SKM-1 (cell line): ENCODE results near the gene ANKDD1B.
A peak's percentile ranks its signal among the peaks of the same experiment; 100 is the strongest.
"Not testable (repeated sequence)": the region's sequence is repeated elsewhere in the genome, so short reads cannot be mapped to it uniquely, and the experiment has no call there.

Experiments used
- DNase-seq: peaks from one replicate; lab custom pipeline; 2025; ENCODE audit not compliant: unreplicated experiment; lab: John Stamatoyannopoulos, UW

The ANKDD1B gene

DNA sequence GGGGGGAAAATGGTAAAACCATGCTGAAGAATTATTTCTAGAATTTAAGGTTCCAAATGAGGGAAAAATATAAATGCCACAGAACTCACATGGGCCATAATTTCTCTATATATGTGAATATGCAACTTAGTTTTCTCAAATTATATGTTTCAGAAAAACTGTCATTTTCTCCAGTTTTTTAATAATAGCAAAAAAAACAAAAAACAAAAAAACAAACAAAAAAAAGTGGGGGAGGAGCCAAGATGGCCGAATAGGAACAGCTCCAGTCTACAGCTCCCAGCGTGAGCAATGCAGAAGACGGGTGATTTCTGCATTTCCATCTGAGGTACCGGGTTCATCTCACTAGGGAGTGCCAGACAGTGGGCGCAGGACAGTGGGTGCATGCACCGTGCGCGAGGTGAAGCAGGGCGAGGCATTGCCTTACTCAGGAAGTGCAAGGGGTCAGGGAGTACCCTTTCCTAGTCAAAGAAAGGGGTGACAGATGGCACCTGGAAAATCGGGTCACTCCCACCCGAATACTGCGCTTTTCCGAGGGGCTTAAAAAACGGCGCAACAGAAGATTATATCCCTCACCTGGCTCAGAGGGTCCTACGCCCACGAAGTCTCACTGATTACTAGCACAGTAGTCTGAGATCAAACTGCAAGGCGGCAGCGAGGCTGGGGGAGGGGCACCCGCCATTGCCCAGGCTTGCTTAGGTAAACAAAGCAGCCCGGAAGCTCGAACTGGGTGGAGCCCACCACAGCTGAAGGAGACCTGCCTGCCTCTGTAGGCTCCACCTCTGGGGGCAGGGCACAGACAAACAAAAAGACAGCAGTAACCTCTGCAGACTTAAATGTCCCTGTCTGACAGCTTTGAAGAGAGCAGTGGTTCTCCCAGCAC lies 84.5 kb downstream of the ANKDD1B start:
- not testable (repeated sequence) for DNase-seq

DNA sequence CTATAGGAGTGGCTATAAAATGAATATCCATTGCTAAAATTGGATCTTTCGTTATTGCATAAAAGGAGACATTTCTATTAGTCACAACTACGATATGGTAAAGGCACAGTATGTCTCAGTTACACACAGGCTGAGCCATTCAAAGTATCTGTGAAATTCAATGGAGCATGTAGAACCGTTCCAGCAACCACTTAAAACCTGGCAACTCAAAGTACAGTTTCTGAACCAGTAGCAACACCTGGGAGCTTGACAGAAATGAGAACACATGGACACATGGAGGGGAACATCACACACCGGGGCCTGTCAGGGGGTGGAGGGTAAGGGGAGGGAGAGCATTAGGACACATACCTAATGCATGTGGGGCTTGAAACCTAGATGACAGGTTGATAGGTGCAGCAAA lies 90.6 kb downstream of the ANKDD1B start:
- no peak for DNase-seq

DNA sequence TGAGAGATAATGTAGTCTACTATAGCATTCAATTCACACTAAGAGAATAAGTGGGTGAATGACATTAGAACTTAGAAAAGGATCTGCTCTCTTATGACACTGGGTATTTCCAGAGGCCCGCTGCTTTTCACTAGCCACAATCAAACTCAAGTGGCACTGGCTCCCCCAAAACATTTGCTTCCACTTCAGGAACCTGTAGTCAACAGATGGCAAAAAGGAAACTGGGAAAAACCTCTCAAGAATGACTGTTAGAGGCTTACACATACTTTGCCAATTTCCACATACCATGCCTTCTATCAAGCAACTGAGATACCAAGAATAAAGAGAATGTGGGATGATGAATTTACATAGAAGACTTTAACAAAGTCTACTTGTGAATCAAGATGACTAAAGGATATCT lies 94.8 kb downstream of the ANKDD1B start:
- DNase-seq: no peak

DNA sequence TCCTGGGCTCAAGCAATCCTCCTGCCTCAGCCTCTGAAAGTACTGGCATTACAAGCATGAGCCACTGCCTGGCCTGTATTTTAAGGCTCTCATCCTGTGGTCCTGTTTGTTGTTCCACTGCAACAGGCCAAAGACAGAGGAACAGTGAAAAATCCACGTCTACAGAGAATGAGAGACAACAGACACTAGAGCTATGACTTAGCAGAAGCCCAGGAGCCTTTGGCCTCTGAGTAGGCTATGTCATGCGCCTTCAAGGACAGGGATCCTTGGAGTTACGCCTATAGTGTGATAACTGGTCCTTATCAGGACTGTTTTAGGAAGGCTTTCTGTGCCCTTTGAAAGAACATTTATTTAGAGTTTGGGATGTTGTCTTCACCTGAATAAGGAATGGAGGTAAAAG lies 95.5 kb downstream of the ANKDD1B start:
- no peak for DNase-seq

DNA sequence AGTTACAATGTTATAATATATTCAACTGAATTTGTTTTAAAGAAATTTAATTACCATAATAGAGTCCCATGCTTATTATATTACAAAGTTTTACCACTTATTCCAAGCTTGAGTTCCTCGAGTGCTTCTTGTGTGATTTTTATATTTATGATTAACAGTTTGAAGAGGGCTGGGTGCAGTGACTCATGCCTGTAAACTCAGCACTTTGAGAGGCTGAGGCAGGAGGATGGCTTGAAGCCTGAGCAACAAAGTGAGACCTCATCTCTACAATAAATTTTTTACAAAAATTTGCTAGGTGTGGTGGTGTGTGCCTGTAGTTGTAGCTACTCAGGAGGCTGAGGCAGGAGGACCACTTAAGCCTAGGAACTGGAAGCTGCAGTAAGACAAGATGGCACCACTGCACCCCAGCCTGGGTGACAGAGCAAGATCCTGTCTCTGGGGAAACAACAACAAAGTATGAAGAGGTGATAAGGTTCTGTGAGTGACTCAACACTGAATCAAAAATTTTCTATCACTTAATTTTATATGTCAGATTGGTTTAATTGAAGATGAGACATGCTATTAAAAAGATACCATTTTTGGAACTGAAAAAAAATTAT lies 96.8 kb downstream of the ANKDD1B start:
- DNase-seq: no peak

DNA sequence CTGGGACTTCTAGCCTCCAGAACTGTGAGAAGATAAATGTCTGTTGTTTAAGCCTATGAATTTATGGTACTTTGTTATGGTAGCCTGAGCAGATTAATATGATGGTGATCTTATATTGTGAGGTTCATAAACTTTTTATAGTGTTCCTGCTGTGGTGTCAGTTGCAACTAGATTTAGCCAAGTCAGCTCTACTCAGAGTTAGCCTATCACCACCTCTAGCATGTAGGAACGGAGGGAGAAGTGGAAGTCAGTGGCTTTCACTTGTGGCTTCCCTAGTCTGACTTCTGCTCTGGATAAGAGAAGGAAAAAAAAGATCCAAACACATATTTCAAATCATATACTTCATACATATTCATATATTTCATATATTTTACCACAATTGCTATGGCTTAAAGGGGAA lies 99.4 kb downstream of the ANKDD1B start:
- DNase-seq: no peak

DNA sequence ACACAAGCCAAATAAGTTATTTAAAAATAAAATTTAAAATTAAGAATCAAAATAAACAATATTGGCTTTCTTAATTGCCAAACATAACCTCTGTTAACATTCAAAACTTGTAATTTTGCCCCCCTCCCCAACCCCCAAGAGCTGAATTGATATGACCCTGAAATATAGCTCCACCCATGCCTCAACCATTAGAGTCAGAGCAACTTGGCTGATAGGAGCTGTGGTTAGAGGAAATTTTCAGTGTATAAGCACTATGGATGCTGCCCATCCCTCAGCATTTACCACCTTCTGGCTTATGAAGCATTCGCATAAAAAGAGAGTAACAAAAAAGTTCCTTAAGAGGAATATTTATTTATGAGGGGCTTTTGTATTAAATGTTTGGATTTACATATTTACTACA lies 99.9 kb downstream of the ANKDD1B start:
- DNase-seq: no peak

DNA sequence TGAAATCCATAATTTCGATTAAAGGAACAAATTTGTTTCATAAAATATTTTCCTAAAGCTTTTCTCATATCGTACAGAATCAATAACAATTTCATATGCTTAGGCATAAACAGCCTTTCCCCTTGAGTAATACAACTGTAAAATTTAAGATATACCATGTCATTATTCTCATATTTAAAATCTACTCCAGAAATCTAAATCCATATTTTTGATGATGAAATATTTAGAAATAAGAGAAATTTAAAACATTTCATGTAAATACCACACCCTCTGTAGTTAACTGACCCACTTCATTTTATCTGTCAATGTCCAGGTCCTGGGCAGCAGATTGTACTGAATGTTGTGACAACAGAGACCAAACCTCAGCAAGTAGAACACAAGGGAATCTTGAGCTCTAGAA lies 100.8 kb downstream of the ANKDD1B start:
- DNase-seq: no peak

DNA sequence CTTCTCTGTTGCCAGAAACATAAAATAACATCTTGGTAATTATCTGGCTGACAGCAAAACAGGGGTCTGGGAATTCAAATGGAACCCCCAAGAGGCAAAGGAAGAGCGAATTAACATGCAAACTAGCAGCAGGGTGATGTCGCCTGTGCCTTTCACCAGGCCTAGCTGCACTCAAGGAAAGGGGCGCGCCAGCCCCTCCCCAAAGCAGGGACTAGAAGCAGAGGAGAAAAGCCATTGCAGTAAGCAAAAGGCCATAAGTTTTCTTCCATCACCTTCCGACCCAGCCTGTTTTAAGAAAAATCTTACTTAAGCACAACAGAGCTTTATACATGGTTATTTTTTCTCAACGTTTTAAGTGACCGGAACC lies 105.4 kb downstream of the ANKDD1B start:
- no peak for DNase-seq

DNA sequence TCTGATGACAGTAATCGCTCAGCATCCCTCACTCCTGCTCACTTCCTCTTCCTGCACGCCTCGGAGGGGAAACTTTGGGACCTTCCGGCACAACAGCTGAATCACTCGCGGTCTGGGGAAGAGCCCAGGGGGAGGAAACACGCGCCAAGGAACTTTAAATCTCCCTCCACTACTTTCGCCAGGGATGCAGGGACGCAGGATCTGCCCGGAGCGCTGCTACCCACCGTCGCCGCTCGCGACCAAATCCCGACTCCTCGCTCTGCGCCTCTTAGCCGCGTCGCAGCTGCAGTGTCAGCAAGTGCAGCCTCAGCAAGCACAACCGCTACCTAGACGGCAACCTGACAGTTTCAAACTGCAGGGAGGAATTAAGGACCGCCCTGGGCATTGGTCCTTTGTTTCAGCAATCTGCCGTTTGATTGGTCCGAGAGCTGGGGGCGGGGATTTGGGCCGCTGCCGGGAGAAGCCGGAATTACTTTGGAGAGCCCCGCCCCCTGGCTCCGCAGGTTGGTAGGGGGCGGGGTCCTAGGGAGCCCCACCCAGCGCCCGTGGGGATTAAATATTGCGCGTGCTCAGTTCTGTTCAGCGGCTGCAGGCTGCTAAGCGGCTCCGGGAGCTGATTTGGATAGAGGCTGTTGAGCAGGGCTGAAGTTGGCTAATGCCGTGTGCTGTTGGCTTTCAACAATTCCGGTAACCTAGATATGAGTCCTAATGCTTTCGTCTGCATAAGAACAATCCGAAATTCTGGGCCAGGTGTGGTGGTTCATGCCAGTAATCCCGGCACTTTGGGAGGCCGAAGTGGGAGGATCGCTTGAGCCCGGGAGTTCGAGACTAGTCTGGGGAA lies 106.0 kb downstream of the ANKDD1B start, which contains the start of gene POC5:
Gene POC5 (minus strand): TSS at position 356 of the 841 bp plus-strand sequence. CDS start 4,500 bp downstream, outside the sequence.
- DNase-seq: peak; percentile 96

DNA sequence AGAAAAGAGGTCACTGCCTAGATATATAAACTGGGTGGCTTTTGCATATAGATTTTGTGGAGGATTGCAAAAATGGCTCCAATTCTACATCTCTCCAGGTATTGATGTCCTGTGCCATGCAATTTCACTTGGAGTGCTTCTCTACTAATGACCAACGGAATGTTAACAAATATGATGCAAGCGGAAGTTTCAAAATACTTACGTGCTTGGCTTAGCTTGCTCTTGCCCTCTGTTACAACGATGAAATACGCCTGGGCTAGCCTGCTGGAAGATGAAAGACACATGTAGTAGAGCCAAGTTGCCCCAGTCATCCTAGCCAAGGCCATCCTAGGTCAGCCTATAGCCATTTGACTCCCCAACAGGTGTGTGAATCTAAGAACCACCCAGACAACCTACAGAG lies 109.6 kb downstream of the ANKDD1B start:
- peak; percentile 64 for DNase-seq
